Measurements from ENCODE around the gene CDKN2AIPNL. TPM values are rescaled to one million over a fixed set of nuclear protein-coding genes. Genes with fewer than 3 reads are reported as not detected.

The CDKN2AIPNL gene
- total RNA-seq, 4 donors from 2014 or later: 12.3 to 18.9 (median 15.1) TPM

DNA sequence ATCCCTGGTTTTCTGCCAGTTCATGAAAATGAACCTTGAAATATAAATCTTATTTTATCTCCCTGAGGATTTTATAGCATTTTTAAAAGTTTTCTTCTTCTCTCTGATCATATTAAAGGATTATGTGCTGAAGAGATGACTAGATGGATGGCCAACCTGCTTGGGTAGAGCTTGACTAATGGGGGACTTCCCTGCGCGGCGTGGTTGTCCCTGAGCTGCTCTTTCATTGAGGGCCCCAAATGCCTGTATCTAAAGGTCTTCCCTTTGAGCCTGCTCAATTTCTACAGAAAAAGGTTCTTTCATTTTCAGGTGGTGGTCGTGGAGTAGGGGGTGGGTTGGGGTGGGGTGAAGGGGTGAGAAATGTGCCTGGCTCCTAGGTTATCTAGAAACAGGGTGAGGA is 20.5 kb upstream of the CDKN2AIPNL start:
- TF ChIP-seq, protein P1, sequence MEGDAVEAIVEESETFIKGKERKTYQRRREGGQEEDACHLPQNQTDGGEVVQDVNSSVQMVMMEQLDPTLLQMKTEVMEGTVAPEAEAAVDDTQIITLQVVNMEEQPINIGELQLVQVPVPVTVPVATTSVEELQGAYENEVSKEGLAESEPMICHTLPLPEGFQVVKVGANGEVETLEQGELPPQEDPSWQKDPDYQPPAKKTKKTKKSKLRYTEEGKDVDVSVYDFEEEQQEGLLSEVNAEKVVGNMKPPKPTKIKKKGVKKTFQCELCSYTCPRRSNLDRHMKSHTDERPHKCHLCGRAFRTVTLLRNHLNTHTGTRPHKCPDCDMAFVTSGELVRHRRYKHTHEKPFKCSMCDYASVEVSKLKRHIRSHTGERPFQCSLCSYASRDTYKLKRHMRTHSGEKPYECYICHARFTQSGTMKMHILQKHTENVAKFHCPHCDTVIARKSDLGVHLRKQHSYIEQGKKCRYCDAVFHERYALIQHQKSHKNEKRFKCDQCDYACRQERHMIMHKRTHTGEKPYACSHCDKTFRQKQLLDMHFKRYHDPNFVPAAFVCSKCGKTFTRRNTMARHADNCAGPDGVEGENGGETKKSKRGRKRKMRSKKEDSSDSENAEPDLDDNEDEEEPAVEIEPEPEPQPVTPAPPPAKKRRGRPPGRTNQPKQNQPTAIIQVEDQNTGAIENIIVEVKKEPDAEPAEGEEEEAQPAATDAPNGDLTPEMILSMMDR (IDR thresholded peaks at IDR 0.05): no peak
- no peak for TF ChIP-seq POLR2A (IDR thresholded peaks at IDR 0.05)
- no peak overlapping the region for H3K4me3 ChIP-seq (ENCODE audit: low read depth, poor library complexity, severe bottlenecking)
- intact Hi-C loops (cut with DNase I; ENCODE audit: low total_unique reads): no loop called here
- DNase-seq (ENCODE audit: low spot score in 2 of 2): no peak
- WGBS, 2 donors: 88 to 91% methylated on average over 4 of the region's 4 CpGs

DNA sequence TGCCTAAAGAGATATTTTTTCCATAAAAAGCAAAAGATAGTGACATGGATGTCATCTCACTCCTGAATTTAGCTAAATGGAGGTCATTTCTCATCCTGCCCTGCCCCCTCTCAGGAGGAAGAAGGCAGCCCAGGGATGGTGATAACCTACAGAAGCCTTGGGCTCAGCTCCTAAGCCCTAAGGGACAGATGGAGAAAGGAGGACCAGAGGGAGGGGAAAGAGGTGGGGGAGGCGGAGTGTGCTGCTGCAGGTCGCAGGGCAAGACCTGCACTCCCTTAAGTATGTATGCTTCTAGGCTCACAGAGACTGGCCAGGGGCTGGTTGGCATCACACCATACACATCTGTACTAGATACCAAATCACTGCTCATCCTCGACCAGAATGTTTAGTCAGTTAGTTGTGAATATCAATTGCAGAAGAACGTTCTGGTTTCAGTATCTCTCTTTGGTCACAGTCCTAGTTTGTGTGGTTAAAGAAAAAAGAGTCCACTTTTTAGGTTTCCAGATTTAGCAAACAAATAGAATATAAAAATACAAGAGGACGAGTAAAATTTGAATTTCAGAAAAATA is 18.4 kb upstream of the CDKN2AIPNL start:
- 64 to 73% methylated on average over 5 of the region's 5 CpGs for WGBS, 2 donors
- H3K4me3 ChIP-seq (ENCODE audit: low read depth, poor library complexity, severe bottlenecking): no peak overlapping the region
- no peak for TF ChIP-seq POLR2A (IDR thresholded peaks at IDR 0.05)
- TF ChIP-seq, protein P1 (IDR thresholded peaks at IDR 0.05): no peak
- intact Hi-C loops (cut with DNase I; ENCODE audit: low total_unique reads): no loop called here
- DNase-seq (ENCODE audit: low spot score in 2 of 2): no peak

DNA sequence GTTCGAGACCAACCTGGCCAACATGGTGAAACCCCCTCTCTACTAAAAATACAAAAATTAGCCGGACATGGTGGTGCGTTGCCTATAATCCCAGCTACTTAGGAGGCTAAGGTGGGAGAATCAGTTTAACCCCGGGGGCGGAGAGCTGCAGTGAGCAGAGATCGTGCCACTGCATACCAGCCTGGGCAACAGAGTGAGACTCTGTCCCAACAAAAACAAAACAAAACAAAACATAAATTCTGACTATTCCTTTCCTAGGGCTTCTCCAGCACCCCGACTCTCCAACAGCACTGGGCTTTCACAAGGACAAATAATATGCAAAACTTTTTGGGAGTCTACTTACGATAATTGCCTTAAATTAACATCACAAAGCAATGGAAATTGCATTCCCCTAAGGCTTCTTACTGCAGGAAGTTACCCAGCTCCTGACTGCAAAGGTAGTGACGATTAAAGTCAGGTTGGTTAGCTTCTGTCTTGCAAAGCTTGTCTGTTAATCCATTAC is 15.9 kb upstream of the CDKN2AIPNL start:
- intact Hi-C loops (cut with DNase I; ENCODE audit: low total_unique reads): no loop called here
- DNase-seq (ENCODE audit: low spot score in 2 of 2): no peak
- no peak overlapping the region for H3K4me3 ChIP-seq (ENCODE audit: low read depth, poor library complexity, severe bottlenecking)
- 49 to 55% methylated on average over 9 of the region's 9 CpGs for WGBS, 2 donors
- TF ChIP-seq, protein P1 (IDR thresholded peaks at IDR 0.05): no peak

DNA sequence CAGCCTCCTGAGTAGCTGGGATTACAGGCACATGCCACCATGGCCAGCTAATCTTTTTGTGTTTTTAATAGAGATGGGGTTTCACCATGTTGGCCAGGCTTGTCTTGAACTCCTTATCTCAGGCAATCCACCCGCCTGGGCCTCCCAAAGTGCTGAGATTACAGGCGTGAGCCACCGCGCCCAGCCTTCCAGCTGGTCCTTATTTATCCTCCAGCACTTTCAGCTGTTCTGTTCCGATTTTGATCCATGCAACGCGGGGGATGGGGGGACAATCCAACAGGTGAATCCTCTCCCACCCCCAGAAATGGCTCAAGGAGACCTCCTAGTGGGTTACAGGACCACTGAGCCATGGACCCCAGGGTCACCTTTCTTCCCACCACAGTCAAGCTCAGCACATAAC is 14.7 kb upstream of the CDKN2AIPNL start:
- no peak for DNase-seq (ENCODE audit: low spot score in 2 of 2)
- intact Hi-C loops (cut with DNase I; ENCODE audit: low total_unique reads): no loop called here
- no peak overlapping the region for H3K4me3 ChIP-seq (ENCODE audit: low read depth, poor library complexity, severe bottlenecking)
- no peak for TF ChIP-seq POLR2A (IDR thresholded peaks at IDR 0.05)
- TF ChIP-seq, protein P1 (IDR thresholded peaks at IDR 0.05): no peak
- 84 to 86% methylated on average over 7 of the region's 7 CpGs for WGBS, 2 donors

DNA sequence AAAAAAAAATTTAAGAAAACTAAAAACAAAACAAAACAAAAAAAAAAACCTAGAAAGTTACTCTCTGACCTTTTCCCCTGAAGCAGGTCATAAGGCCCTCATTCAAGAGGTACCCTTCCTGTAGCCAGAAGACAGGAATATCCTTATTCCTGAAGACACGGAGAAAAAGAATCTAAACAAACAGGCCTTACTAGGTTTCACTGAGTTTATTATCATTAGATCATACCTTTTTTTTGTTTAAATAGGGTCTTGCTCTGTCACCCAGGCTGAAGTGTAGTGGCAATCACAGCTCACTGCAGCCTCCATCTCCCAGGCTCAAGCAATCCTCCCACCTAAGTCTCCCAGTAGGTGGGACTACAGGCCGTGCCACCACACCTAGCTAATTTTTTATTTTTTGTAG is 11.7 kb upstream of the CDKN2AIPNL start:
- no peak for TF ChIP-seq POLR2A (IDR thresholded peaks at IDR 0.05)
- TF ChIP-seq, protein P1 (IDR thresholded peaks at IDR 0.05): no peak
- intact Hi-C loops (cut with DNase I; ENCODE audit: low total_unique reads): no loop called here
- H3K4me3 ChIP-seq (ENCODE audit: low read depth, poor library complexity, severe bottlenecking): no peak overlapping the region
- 75 to 76% methylated on average over 2 of the region's 2 CpGs for WGBS, 2 donors
- peak in 1 of 2 donors; percentile 15 for DNase-seq (ENCODE audit: low spot score in 2 of 2)
